NCI-H1048 (cell line): ENCODE measurements around the gene FAM25A.
"Not testable (repeated sequence)": the region's sequence is repeated elsewhere in the genome, so short reads cannot be mapped to it uniquely, and the experiment has no call there.

Source experiments
- DNase-seq: peaks from one replicate; lab custom pipeline; 2025; lab: John Stamatoyannopoulos, UW

Gene FAM25A

GRCh38 chr10:87013528-87013927 lies 6.6 kb upstream of the FAM25A start:
- not testable (repeated sequence) for DNase-seq

GRCh38 chr10:87014986-87015716 lies 4.9 kb upstream of the FAM25A start:
- DNase-seq, result not testable (repeated sequence)

- not testable (repeated sequence) for DNase-seq
These were observed 2.0 kb upstream of the FAM25A start for GRCh38 chr10:87018127-87018526.

GRCh38 chr10:87019066-87019465 lies 1.0 kb upstream of the FAM25A start:
- not testable (repeated sequence) for DNase-seq

GRCh38 chr10:87019504-87019903 lies 590 bp upstream of the FAM25A start:
- DNase-seq, result not testable (repeated sequence)

- not testable (repeated sequence) for DNase-seq
These were observed 5.3 kb downstream of the FAM25A start for GRCh38 chr10:87025285-87025958.

GRCh38 chr10:87026747-87027508 lies 6.8 kb downstream of the FAM25A start:
- not testable (repeated sequence) for DNase-seq

- not testable (repeated sequence) for DNase-seq
These were observed 10.3 kb downstream of the FAM25A start for GRCh38 chr10:87030419-87030818.

- no peak for DNase-seq
These were observed 11.0 kb downstream of the FAM25A start for GRCh38 chr10:87030912-87031635.

GRCh38 chr10:87036623-87037022 lies 16.5 kb downstream of the FAM25A start:
- no peak for DNase-seq

GRCh38 chr10:87038286-87038717 lies 18.2 kb downstream of the FAM25A start:
- DNase-seq, result no peak

GRCh38 chr10:87038786-87039185 lies 18.7 kb downstream of the FAM25A start:
- no peak for DNase-seq

- not testable (repeated sequence) for DNase-seq
These were observed 23.5 kb downstream of the FAM25A start for GRCh38 chr10:87043579-87043978.

- no peak for DNase-seq
These were observed 25.4 kb downstream of the FAM25A start for GRCh38 chr10:87045434-87045938.

- no peak for DNase-seq
These were observed 33.0 kb downstream of the FAM25A start for GRCh38 chr10:87053111-87053510.

GRCh38 chr10:87053577-87054181 lies 33.6 kb downstream of the FAM25A start:
- DNase-seq, result no peak

- DNase-seq, result no peak
These were observed 34.5 kb downstream of the FAM25A start for GRCh38 chr10:87054373-87055295.

GRCh38 chr10:87058171-87058570 lies 38.1 kb downstream of the FAM25A start:
- DNase-seq, result no peak

- no peak for DNase-seq
These were observed 39.3 kb downstream of the FAM25A start for GRCh38 chr10:87059401-87059800.

GRCh38 chr10:87060280-87060928 lies 40.3 kb downstream of the FAM25A start:
- no peak for DNase-seq
